Sigmoid colon (tissue), 4 donors: Measurements from ENCODE around the gene RIMBP2.

Source experiments
- CTCF ChIP-seq, 4 experiments: fragments of 450-650 bp in 3 of 4; fragments of 200-600 bp in 1 of 4; IDR thresholded peaks; one replicate each; pipeline ENCODE4 v1.5.1; 2016 to 2019; ENCODE audit warnings: antibody characterized with exemption in 4 of 4, mild to moderate bottlenecking in 3 of 4, moderate library complexity in 2 of 4
- EP300 ChIP-seq, 4 donors: sonication (generic); formaldehyde crosslinking; IDR thresholded peaks; one replicate each; pipeline ENCODE4 v1.6.1; 2017; ENCODE audit warnings: antibody characterized with exemption in 4 of 4
- POLR2A ChIP-seq, 2 donors: fragments of 450-650 bp; IDR thresholded peaks; one replicate each; pipeline ENCODE4 v1.6.1; 2016; ENCODE audit warnings: antibody characterized with exemption in 2 of 2, mild to moderate bottlenecking in 2 of 2, moderate library complexity in 2 of 2
- POLR2AphosphoS5 ChIP-seq, 4 donors: sonication (generic); formaldehyde crosslinking; IDR thresholded peaks; one replicate each; pipeline ENCODE4 v1.6.1; 2017; ENCODE audit warnings: antibody characterized with exemption in 4 of 4

DNA sequence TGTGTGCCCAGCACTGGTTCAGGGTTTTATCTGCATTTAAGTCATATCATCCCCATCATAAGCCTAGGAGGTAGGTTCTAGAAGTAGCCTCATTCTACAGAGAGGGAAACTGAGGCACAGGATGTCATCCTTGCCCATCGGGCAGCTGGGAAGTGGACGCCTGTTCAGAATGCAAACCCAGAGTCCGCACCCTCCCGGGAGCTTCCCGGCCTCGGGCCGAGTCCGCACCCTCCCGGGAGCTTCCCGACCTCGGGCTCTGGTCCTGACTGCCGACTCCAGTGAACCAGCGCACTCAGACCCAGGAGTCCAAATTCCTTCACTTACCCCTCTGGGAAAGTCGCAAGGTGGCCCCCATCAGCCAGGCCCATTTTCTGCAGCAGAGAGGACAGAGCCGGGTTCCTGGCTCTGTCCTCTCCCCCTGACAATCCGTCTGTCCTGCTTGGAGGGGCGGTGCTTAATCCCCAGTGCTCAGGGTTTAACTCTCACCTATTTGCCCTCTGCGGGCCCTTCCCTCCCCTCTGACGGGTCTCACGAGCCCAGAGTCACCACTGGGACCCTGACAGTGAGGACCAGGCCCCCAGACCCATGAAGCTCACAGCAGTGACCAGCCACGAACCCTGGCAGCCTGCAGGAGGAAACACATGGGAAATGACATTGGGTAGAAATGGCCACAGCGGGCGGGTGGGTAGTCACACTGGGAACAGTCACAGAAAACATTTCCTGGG is 236.5 kb downstream of the RIMBP2 start:
- TF ChIP-seq CTCF (IDR thresholded peaks at IDR 0.05) = no peak
- TF ChIP-seq POLR2AphosphoS5 (IDR thresholded peaks at IDR 0.05) = no peak
- TF ChIP-seq POLR2A (IDR thresholded peaks at IDR 0.05) = no peak
- TF ChIP-seq EP300 (IDR thresholded peaks at IDR 0.05) = no peak
